WTC11 (cell line): ENCODE data around the gene ATP13A1. TPM values are rescaled to one million over a fixed set of nuclear protein-coding genes. Genes with fewer than 3 reads are reported as not detected.

Source experiments
- ATAC-seq: fragments of 200-7000 bp; cut with Tn5 transposase; 2 replicates; pipeline ENCODE4 v1.10.0; 2021; ENCODE audit warnings: mild to moderate bottlenecking, moderate library complexity
- CTCF ChIA-PET: fragments of 300-600 bp; sonication (Branson Sonifier 250); formaldehyde crosslinking; loops from one replicate; lab custom pipeline; 2021; ENCODE audit warnings: antibody characterized with exemption; lab: Charles Lee
- POLR2A ChIA-PET: fragments of 350-600 bp; sonication (Branson Sonifier 250); formaldehyde crosslinking; loops from one replicate; lab custom pipeline; 2021; ENCODE audit warnings: antibody characterized with exemption; lab: Charles Lee
- DNase-seq: peaks from one replicate; pipeline ENCODE4 v3.0.0; 2021; ENCODE audit warnings: low spot score
- H3K27ac Mint-ChIP-seq: 2 replicates; pipeline ENCODE4 v1.8.0; 2021; ENCODE audit warnings: mixed read lengths
- H3K27me3 Mint-ChIP-seq: 2 replicates; pipeline ENCODE4 v1.8.0; 2021; ENCODE audit warnings: low read depth, mild to moderate bottlenecking, moderate library complexity, mixed read lengths
- H3K36me3 Mint-ChIP-seq: 2 replicates; pipeline ENCODE4 v1.8.0; 2021; ENCODE audit warnings: mixed read lengths
- H3K4me1 Mint-ChIP-seq: 2 replicates; pipeline ENCODE4 v1.8.0; 2022; ENCODE audit warnings: mixed read lengths
- H3K4me3 Mint-ChIP-seq: 2 replicates; pipeline ENCODE4 v1.8.0; 2021; ENCODE audit warnings: mild to moderate bottlenecking, moderate library complexity, mixed read lengths
- H3K9me3 Mint-ChIP-seq: 2 replicates; pipeline ENCODE4 v1.8.0; 2021; ENCODE audit warnings: mixed read lengths
- ARID4B ChIP-seq: sonication (generic); formaldehyde crosslinking; IDR thresholded peaks from 2 replicates; pipeline ENCODE4 v1.8.0; 2023; ENCODE audit warnings: missing genetic modification reagents, mild to moderate bottlenecking, borderline replicate concordance
- CDX4 ChIP-seq: fragments of 250-450 bp; sonication (Bioruptor Pico); IDR thresholded peaks from 2 replicates; pipeline ENCODE4 v1.9.0; 2021; ENCODE audit warnings: moderate library complexity, mild to moderate bottlenecking, inconsistent platforms, borderline replicate concordance
- EMX1 ChIP-seq: fragments of 250-450 bp; sonication (Bioruptor Pico); IDR thresholded peaks from 2 replicates; pipeline ENCODE4 v1.8.0; 2021; ENCODE audit warnings: mild to moderate bottlenecking
- ERG ChIP-seq: fragments of 250-450 bp; sonication (Bioruptor Pico); IDR thresholded peaks from 2 replicates; pipeline ENCODE4 v1.8.0; 2021; ENCODE audit warnings: mild to moderate bottlenecking
- HMGA2 ChIP-seq: fragments of 250-450 bp; sonication (Bioruptor Pico); IDR thresholded peaks from 2 replicates; pipeline ENCODE4 v1.4.0; 2021; ENCODE audit warnings: mild to moderate bottlenecking, moderate library complexity
- JUN ChIP-seq: sonication (generic); formaldehyde crosslinking; IDR thresholded peaks from 2 replicates; pipeline ENCODE4 v1.8.0; 2023; ENCODE audit warnings: mild to moderate bottlenecking, missing genetic modification reagents
- MAX ChIP-seq: sonication (generic); formaldehyde crosslinking; IDR thresholded peaks from 2 replicates; pipeline ENCODE4 v1.8.0; 2022; ENCODE audit warnings: mild to moderate bottlenecking, missing genetic modification reagents
- NFATC4 ChIP-seq: fragments of 250-450 bp; sonication (Bioruptor Pico); IDR thresholded peaks from 2 replicates; pipeline ENCODE4 v1.9.0; 2021; ENCODE audit warnings: mild to moderate bottlenecking
- NR3C1 ChIP-seq: sonication (generic); formaldehyde crosslinking; conservative IDR thresholded peaks from 2 replicates; pipeline ENCODE4 v1.8.1; 2023; ENCODE audit warnings: low read depth, mild to moderate bottlenecking, missing genetic modification reagents
- OVOL2 ChIP-seq: fragments of 250-450 bp; sonication (Bioruptor Pico); IDR thresholded peaks from 2 replicates; pipeline ENCODE4 v1.9.0; 2021; ENCODE audit warnings: mild to moderate bottlenecking, borderline replicate concordance
- PRRX2 ChIP-seq: fragments of 250-450 bp; sonication (Bioruptor Pico); IDR thresholded peaks from 2 replicates; pipeline ENCODE4 v1.8.0; 2021; ENCODE audit warnings: mild to moderate bottlenecking
- ZNF138 ChIP-seq: sonication (generic); formaldehyde crosslinking; conservative IDR thresholded peaks from 2 replicates; pipeline ENCODE4 v1.8.1; 2022; ENCODE audit warnings: mild to moderate bottlenecking, moderate library complexity, missing genetic modification reagents
- ZNF219 ChIP-seq: sonication (generic); formaldehyde crosslinking; IDR thresholded peaks from 2 replicates; pipeline ENCODE4 v1.8.0; 2023; ENCODE audit warnings: missing genetic modification reagents, mild to moderate bottlenecking, borderline replicate concordance
- ZNF317 ChIP-seq: sonication (generic); formaldehyde crosslinking; IDR thresholded peaks from 2 replicates; pipeline ENCODE4 v1.8.1; 2023; ENCODE audit warnings: low read depth, mild to moderate bottlenecking, moderate library complexity, missing genetic modification reagents, borderline replicate concordance
- ZNF396 ChIP-seq: fragments of 250-450 bp; sonication (Bioruptor Pico); IDR thresholded peaks from 2 replicates; pipeline ENCODE4 v1.8.0; 2021; ENCODE audit warnings: mild to moderate bottlenecking, moderate library complexity, borderline replicate concordance
- total RNA-seq: library from RNA; stranded (reverse); gene quantifications from 3 replicates; pipeline ENCODE4 v1.2.3, GENCODE V29; 2021
- TF ChIP-seq, protein P1 (sequence below): sonication (generic); formaldehyde crosslinking; conservative IDR thresholded peaks from 2 replicates; pipeline ENCODE4 v1.8.1; 2023; ENCODE audit warnings: mild to moderate bottlenecking, low read depth, missing genetic modification reagents, moderate library complexity

Gene ATP13A1
- total RNA-seq, 1 experiment from 2014 or later: 82.6 TPM

- TF ChIP-seq, protein P1, sequence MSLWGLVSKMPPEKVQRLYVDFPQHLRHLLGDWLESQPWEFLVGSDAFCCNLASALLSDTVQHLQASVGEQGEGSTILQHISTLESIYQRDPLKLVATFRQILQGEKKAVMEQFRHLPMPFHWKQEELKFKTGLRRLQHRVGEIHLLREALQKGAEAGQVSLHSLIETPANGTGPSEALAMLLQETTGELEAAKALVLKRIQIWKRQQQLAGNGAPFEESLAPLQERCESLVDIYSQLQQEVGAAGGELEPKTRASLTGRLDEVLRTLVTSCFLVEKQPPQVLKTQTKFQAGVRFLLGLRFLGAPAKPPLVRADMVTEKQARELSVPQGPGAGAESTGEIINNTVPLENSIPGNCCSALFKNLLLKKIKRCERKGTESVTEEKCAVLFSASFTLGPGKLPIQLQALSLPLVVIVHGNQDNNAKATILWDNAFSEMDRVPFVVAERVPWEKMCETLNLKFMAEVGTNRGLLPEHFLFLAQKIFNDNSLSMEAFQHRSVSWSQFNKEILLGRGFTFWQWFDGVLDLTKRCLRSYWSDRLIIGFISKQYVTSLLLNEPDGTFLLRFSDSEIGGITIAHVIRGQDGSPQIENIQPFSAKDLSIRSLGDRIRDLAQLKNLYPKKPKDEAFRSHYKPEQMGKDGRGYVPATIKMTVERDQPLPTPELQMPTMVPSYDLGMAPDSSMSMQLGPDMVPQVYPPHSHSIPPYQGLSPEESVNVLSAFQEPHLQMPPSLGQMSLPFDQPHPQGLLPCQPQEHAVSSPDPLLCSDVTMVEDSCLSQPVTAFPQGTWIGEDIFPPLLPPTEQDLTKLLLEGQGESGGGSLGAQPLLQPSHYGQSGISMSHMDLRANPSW: no peak
- no peak for TF ChIP-seq MAX (CRISPR knock-in tag)
- no peak for TF ChIP-seq ARID4B (CRISPR knock-in tag)
Measured at GRCh38 chr19:19651076-19651475, 12.4 kb downstream of the ATP13A1 start (continued).

DNA sequence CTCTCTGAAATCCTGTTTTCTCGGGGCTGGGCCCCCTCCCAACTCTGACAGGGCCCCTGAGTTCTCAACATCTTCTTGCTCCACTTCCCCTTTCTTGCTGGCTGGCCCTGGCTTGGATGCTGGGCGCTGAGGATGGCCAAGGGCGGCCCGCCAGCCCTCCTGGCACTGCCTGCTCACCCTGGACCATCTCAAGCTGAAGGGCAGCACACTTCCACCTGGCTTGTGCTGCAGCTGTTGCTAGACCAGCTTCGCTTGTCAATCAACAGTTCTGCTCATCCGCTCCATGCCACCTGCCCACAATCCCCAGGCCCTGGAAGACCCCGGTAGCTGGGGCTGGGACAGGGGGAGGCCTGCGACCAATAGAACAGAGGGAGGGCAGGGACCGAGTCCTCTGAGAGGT is 13.1 kb downstream of the ATP13A1 start:
- Mint-ChIP-seq H3K4me3 (no peak overlapping the region), H3K36me3 (peaks cover 51% of the 10 kb centered on the region), H3K4me1 (no peaks in the 10 kb centered on the region), H3K9me3 (no peaks in the 10 kb centered on the region), H3K27me3 (no peaks in the 10 kb centered on the region), H3K27ac (no peak overlapping the region)
- TF ChIP-seq ZNF138 (CRISPR knock-in tag) (no peak), NFATC4 (no peak), ZNF317 (CRISPR knock-in tag) (no peak), HMGA2 (CRISPR knock-in tag) (no peak), ARID4B (CRISPR knock-in tag) (no peak), JUN (CRISPR knock-in tag) (no peak), OVOL2 (no peak), PRRX2 (CRISPR knock-in tag) (no peak), ZNF219 (CRISPR knock-in tag) (no peak), EMX1 (CRISPR knock-in tag) (no peak), CDX4 (no peak), ERG (CRISPR knock-in tag) (no peak), ZNF396 (no peak), NR3C1 (no peak), MAX (CRISPR knock-in tag) (no peak)
- TF ChIP-seq, protein P1: no peak
- DNase-seq (no peak), ATAC-seq (no peak)
- ChIA-PET POLR2A (no interaction called here), CTCF (interaction anchor here (0.8 to 1.2 kb wide), 2 partner anchors 96 to 97 kb away, joined by 3 to 4 read pairs; no protein-coding TSS in a partner anchor)
